DMS153 (cell line): ENCODE data around the gene MAP3K7CL.

Experiments used
- DNase-seq: peaks from one replicate; lab custom pipeline; 2025; lab: John Stamatoyannopoulos, UW

MAP3K7CL gene

DNA sequence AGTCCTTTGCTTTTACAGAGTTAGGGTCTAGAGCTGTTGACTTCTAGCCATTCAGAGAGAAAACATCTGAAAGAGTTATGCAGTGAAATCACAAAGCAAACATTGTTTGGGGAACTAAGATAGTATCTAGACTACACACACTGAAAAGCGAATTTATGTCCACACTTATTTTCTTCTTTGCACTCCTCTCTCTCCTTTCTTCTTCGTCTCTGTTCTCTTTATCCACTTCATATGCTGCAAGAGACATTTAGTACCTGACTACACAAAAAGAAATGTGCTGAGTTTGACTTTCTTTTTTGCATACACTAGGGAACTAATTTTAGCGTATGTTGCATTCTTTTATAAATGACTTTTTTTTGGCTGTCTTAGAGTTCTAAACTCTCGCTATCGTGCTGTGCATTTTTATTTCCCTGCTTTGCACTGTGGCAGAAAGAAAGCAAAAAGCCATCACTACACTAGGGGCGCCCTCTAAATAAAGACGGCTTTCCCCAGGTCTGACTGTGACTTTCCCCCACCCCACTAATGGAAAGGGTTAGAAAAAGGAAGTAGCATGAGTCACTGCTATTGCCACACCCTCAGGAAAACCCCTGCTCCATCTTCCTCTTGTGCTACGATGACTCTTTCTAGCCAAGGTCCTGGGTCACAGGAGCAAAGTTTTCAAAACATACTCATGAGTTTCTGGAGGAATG is 65.7 kb downstream of the MAP3K7CL start:
- DNase-seq: no peak

DNA sequence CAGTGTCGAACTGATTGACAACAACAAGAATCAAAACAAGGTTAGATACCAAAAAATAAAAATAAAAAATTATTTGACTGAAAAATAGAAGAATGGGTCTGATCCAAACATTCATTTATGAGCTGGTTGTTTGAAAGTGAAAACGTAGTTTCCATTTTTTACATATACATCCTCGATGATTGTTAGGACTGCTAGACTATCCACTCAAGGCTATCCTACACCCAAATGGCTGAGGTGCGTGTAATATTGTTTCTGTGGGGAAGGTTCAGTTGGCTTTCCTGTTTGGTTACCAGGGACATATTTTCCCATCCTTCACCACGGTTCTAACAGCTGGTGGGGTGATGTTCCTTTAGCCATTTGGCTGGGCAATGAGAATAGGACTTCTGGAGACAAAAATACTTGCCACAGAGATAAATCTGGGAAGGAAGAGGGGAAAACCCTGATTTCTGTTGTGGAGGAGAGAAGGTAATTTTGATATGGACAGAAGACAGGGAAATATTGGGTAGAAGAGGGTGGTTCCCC is 66.3 kb downstream of the MAP3K7CL start:
- no peak for DNase-seq

DNA sequence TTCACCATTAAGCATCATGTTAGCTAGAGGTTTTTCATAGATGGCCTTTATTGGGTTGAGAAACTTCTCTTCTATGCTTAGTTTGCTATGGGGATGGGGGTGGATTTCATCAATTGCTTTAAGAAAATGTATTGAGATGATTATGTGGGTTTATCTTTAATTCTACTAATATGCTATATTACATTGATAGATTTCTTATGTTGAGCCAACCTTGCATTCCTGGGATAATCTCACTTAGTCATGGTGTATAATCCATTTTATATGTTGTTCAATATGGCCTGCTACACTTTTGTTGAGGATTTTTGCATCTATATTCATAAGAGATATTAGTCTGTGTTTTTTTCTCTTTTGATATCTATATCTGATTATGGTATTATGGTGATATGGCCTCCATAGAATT is 70.7 kb downstream of the MAP3K7CL start:
- DNase-seq: no peak

GRCh38 chr21:29205009-29205408 is 74.6 kb downstream of the MAP3K7CL start:
- no peak for DNase-seq

DNA sequence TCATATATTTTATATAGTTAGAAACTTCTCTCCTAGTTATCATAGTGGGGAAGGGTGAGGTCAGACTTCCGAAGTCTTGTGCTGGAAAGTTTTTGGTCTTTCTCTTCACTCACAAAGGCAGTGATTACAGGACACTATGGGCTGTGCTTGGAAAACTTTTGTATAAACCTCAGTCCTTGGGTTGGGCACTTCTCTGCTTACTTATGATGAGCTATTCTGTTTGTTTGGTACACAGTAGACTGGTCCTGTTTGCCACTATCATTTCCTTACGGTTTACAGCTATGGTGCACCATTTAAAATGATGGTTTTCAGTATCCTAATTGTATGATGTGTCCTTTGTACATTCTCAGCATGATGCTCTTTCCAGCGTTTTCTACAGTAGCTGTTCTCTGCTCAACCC is 75.5 kb downstream of the MAP3K7CL start:
- DNase-seq: no peak

- DNase-seq: no peak
These were observed 76.0 kb downstream of the MAP3K7CL start for GRCh38 chr21:29206445-29206844.

- DNase-seq: no peak
These were observed 76.8 kb downstream of the MAP3K7CL start for GRCh38 chr21:29207201-29207600.

- DNase-seq: no peak
These were observed 77.7 kb downstream of the MAP3K7CL start for GRCh38 chr21:29208044-29208681.

DNA sequence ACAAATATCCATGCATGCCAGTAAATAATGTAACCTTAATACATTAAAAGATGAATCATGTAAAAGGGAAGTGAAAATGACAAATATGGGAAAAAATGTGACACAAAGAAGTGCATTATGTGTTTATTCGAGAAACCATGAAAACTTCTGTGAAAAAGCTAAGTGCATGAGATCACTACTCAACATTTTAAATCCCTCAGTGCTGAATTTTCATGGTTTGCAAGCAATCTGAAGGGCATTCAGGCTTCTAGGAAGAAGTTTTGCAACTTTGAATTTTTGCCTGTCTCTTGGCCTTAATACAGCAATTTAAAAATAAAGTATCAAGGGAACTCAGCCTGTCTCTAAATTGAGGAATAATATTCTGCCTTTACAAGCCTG is 78.2 kb downstream of the MAP3K7CL start:
- no peak for DNase-seq

DNA sequence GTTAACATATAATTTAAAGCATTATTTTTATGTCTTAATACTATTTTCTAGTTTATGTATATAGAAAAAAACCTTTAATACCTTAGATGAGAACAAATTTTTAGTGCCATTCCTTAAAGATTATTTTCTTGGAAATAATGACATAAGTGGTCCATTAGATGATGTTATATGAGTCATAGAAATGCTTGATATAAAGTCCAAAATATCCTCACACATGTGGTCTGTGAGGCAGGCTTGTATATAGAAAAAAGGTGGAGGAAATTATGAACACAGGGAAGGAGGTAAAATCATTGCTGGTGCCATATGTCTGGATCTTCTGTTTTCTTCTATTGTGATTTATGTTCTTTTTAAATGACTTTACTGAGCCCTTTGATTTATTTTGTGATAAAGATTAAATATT is 79.3 kb downstream of the MAP3K7CL start:
- no peak for DNase-seq

- DNase-seq: no peak
These were observed 80.8 kb downstream of the MAP3K7CL start for GRCh38 chr21:29211205-29211604.

- no peak for DNase-seq
These were observed 82.0 kb downstream of the MAP3K7CL start for GRCh38 chr21:29212446-29212845.

DNA sequence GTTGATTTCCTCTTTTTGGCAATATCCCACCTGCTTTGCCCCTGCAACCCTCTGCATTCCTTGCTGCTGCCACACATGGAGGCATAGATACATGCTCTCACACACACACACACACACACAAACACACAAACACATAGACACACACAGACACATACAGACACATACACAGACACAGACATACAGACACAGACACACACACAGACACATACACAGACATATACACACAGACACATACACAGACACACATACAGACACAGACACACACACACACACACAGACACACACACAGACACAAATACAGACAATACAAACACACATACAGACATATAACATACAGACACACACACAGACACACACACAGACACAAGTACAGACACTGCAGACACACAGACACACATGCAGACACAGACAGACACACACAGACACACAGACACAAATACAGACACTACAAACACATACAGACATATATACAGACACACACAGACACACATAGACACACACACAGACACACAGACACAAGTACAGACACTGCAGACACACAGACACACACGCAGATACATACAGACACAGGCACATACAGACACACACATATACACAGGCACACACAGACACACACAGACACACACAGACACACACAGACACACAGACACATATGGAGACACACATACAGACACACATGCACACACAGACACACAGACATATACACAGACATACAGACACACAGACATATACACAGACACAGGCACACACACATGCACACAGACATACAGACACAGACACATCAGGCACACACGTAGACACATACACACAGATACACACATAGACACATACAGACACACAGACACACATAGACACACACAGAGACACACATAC is 83.3 kb downstream of the MAP3K7CL start:
- no peak for DNase-seq

- no peak for DNase-seq
These were observed 85.3 kb downstream of the MAP3K7CL start for GRCh38 chr21:29215709-29216108.

GRCh38 chr21:29217818-29218291 is 87.4 kb downstream of the MAP3K7CL start:
- peak; percentile 84 for DNase-seq

- DNase-seq: peak; percentile 9
These were observed 88.3 kb downstream of the MAP3K7CL start for GRCh38 chr21:29218749-29219148.

DNA sequence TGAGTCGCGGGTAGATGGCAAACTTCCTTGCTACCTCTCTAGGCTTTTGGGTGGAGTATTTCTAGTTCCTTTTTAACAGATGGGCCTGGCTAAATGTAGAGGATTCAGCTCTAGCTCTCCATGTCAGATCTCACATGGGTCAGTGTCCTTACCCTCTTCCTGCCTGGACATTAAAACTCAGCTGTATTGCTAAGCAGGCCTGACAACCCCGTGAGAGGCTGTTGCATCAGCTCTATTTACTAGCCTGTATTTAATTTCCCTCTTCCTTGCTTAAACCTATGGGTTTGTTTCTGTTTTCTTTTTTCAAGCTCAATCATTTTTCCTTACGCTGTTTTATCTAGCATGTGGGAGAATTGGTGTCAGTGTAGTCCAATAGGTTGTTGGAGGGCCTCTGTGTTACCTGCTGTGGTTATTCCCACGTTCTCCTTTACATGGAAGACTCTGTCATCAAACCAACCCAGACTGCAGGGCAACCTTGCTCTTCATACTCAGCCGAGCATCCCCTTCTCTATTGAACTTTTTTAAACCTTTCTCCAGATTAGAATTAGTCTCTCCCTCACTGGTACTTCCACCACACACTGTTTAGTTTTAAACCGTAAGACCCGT is 88.8 kb downstream of the MAP3K7CL start:
- no peak for DNase-seq

- no peak for DNase-seq
These were observed 90.9 kb downstream of the MAP3K7CL start for GRCh38 chr21:29221253-29221744.

- no peak for DNase-seq
These were observed 93.6 kb downstream of the MAP3K7CL start for GRCh38 chr21:29224006-29224405.
